ENCODE data around the gene E2F4. TPM values are rescaled to one million over a fixed set of nuclear protein-coding genes. Genes with fewer than 3 reads are reported as not detected.
A peak's percentile ranks its signal among the peaks of the same experiment; 100 is the strongest.

The E2F4 gene
- total RNA-seq, 1 experiment from 2014 or later: 96.0 TPM

GRCh38 chr16:67167588-67167987, 24.4 kb upstream of the E2F4 start:
- H3K9me3 ChIP-seq (ENCODE audit: low read depth, low read length, poor library complexity, severe bottlenecking): no peaks in the 10 kb centered on the region
- intact Hi-C loops (cut with micrococcal nuclease; ENCODE audit: unreplicated experiment): no loop called here
- DNase-seq (ENCODE audit: low spot score): no peak
- no peak overlapping the region for H3K27ac ChIP-seq (ENCODE audit: low read depth, low read length, poor library complexity, severe bottlenecking)
- H3K27me3 ChIP-seq (replicated peaks; ENCODE audit: insufficient read depth, low read depth, low read length, poor library complexity): no peaks in the 10 kb centered on the region
- CTCF ChIA-PET: no interaction called here
- H3K4me3 ChIP-seq (ENCODE audit: low read depth, low read length, poor library complexity, severe bottlenecking): no peak overlapping the region
- peaks cover 14% of the 10 kb centered on the region for H3K4me1 ChIP-seq (ENCODE audit: insufficient read depth, low read length, poor library complexity, severe bottlenecking)
- no peaks in the 10 kb centered on the region for H3K36me3 ChIP-seq (ENCODE audit: insufficient read depth, low read length, poor library complexity, severe bottlenecking)
- POLR2A ChIA-PET (ENCODE audit: low non-redundant PET): no interaction called here
- BruUV-seq (replicated peaks): no TSS peak
- TF ChIP-seq EZH2 (IDR thresholded peaks at IDR 0.05; ENCODE audit: borderline replicate concordance, low read depth, low read length, poor library complexity, severe bottlenecking) (no peak), CTCF (conservative IDR thresholded peaks at IDR 0.05; ENCODE audit: low read depth, low read length) (no peak)

- CTCF ChIA-PET: interaction anchor here (1.9 kb wide), 1 partner anchor 14 kb away, joined by 10 read pairs; no protein-coding TSS in a partner anchor
- H3K4me3 ChIP-seq (ENCODE audit: low read depth, low read length, poor library complexity, severe bottlenecking): no peak overlapping the region
- DNase-seq (ENCODE audit: low spot score): no peak
- POLR2A ChIA-PET (ENCODE audit: low non-redundant PET): no interaction called here
- H3K4me1 ChIP-seq (ENCODE audit: insufficient read depth, low read length, poor library complexity, severe bottlenecking): peaks cover 14% of the 10 kb centered on the region
- no peaks in the 10 kb centered on the region for H3K27me3 ChIP-seq (replicated peaks; ENCODE audit: insufficient read depth, low read depth, low read length, poor library complexity)
- intact Hi-C loops (cut with micrococcal nuclease; ENCODE audit: unreplicated experiment): no loop called here
- no TSS peak for BruUV-seq (replicated peaks)
- no peaks in the 10 kb centered on the region for H3K9me3 ChIP-seq (ENCODE audit: low read depth, low read length, poor library complexity, severe bottlenecking)
- no peaks in the 10 kb centered on the region for H3K36me3 ChIP-seq (ENCODE audit: insufficient read depth, low read length, poor library complexity, severe bottlenecking)
- no peak overlapping the region for H3K27ac ChIP-seq (ENCODE audit: low read depth, low read length, poor library complexity, severe bottlenecking)
- no peak for TF ChIP-seq EZH2 (IDR thresholded peaks at IDR 0.05; ENCODE audit: borderline replicate concordance, low read depth, low read length, poor library complexity, severe bottlenecking)
- no peak for TF ChIP-seq CTCF (conservative IDR thresholded peaks at IDR 0.05; ENCODE audit: low read depth, low read length)
Observed at GRCh38 chr16:67169011-67169451, 22.9 kb upstream of the E2F4 start.

DNA sequence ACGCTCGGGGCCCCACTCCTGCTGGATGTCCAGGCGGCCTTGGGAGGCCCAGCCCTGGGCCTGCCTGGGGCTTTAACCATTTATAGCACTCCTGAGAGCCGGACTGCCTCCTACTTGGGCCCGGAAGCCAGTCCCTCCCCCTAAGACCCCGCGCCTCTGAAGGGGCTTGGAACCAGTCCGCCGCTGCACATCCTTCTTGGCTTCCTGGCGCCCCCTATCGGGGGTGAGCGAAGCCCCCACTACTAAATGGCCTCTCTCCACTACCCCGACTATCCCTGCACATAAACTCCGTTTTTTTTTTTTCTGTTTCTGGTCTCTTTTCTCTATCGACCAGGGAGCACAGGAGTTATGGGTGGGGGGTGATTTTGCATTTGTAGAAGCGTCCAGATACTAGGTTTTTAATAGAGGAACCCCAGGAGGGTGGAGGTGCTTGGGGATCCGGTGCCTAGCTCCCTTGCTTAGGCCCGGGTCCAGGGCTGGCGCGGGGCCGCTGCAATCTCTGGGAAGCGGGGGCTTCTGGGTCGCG, 22.2 kb upstream of the E2F4 start:
- Histone ChIP-seq H3K36me3 (ENCODE audit: insufficient read depth, low read length, poor library complexity, severe bottlenecking) (no peaks in the 10 kb centered on the region), H3K4me1 (ENCODE audit: insufficient read depth, low read length, poor library complexity, severe bottlenecking) (peaks cover 19% of the 10 kb centered on the region), H3K27ac (ENCODE audit: low read depth, low read length, poor library complexity, severe bottlenecking) (peak overlapping the region; percentile 69), H3K27me3 (replicated peaks; ENCODE audit: insufficient read depth, low read depth, low read length, poor library complexity) (no peaks in the 10 kb centered on the region), H3K4me3 (ENCODE audit: low read depth, low read length, poor library complexity, severe bottlenecking) (peak overlapping the region; percentile 52), H3K9me3 (ENCODE audit: low read depth, low read length, poor library complexity, severe bottlenecking) (no peaks in the 10 kb centered on the region)
- POLR2A ChIA-PET (ENCODE audit: low non-redundant PET): interaction anchor here (0.7 kb wide), 1 partner anchor 9 kb away, joined by 4 read pairs; no protein-coding TSS in a partner anchor
- intact Hi-C loops (cut with micrococcal nuclease; ENCODE audit: unreplicated experiment): no loop called here
- TF ChIP-seq CTCF (conservative IDR thresholded peaks at IDR 0.05; ENCODE audit: low read depth, low read length): peak; percentile 83
- no peak for TF ChIP-seq EZH2 (IDR thresholded peaks at IDR 0.05; ENCODE audit: borderline replicate concordance, low read depth, low read length, poor library complexity, severe bottlenecking)
- peak; percentile 77 for DNase-seq (ENCODE audit: low spot score)
- CTCF ChIA-PET: interaction anchor here (0.7 to 1.9 kb wide), 4 partner anchors 11 to 753 kb away, joined by 3 to 10 read pairs (median 6); no protein-coding TSS in a partner anchor
- no TSS peak for BruUV-seq (replicated peaks)

All from A673 (cell line).